ENCODE data around the gene DTNBP1. TPM values are rescaled to one million over a fixed set of nuclear protein-coding genes. Genes with fewer than 3 reads are reported as not detected.

The DTNBP1 gene
- total and polyA plus RNA-seq, 2 of the 13 experiments (the other 11 are each of a cell fraction or from before 2014, with no cell fraction given), result 6.6 to 19.1 TPM

GRCh38 chr6:15505463-15505918, 157.3 kb downstream of the DTNBP1 start (continued):
- TF ChIP-seq IRX3 (CRISPR knock-in tag; IDR thresholded peaks at IDR 0.05; ENCODE audit: borderline replicate concordance, low read depth), result no peak
- no peak for TF ChIP-seq ZNF746 (CRISPR knock-in tag; IDR thresholded peaks at IDR 0.05)
- TF ChIP-seq YEATS2 (CRISPR knock-in tag; IDR thresholded peaks at IDR 0.05; ENCODE audit: borderline replicate concordance), result no peak
- no peak for TF ChIP-seq ZNF761 (CRISPR knock-in tag; conservative IDR thresholded peaks at IDR 0.05)
- no peak for TF ChIP-seq ZMYM3 (CRISPR knock-in tag; IDR thresholded peaks at IDR 0.05)

GRCh38 chr6:15504581-15505350, 158.1 kb downstream of the DTNBP1 start:
- intact Hi-C loops (cut with micrococcal nuclease; ENCODE audit: unreplicated experiment) (loop anchor here (2.0 kb wide), 1 partner anchor 116 kb away; no protein-coding TSS in a partner anchor), in situ Hi-C loops (cut with HindIII; ENCODE audit: extremely low pct_ligation_motif_present, low pct_unique_long_range_greater_than_20kb) (no loop called here)
- H3K4me1 ChIP-seq (ENCODE audit: insufficient read depth, low read length), result peaks cover 30% of the 10 kb centered on the region
- ChIA-PET CTCF (ENCODE audit: low intra/inter-chr PET ratio, low total read pairs) (no interaction called here), POLR2A (no interaction called here)
- no peaks in the 10 kb centered on the region for H3K27me3 ChIP-seq (ENCODE audit: control insufficient read depth in 1 of 2, insufficient read depth in 2 of 2, low read length in 2 of 2)
- peak overlapping the region; percentile 49 for H3K27ac ChIP-seq (ENCODE audit: extremely low read length, insufficient read depth, low read length)
- H3K36me3 ChIP-seq (replicated peaks in 1 of 2; ENCODE audit: control insufficient read depth in 1 of 2, insufficient read depth in 2 of 2, low read length in 2 of 2), result peaks cover 16 to 36% of the 10 kb centered on the region in 2 experiments
- peak; percentile 94 for DNase-seq (ENCODE audit: low spot score)
- BruUV-seq (replicated peaks), result no TSS peak
- H3K79me2 ChIP-seq (ENCODE audit: insufficient read depth, low read length), result no peaks in the 10 kb centered on the region
- peak; percentile 89 for FAIRE-seq
- no peaks in the 10 kb centered on the region for H3K9me3 ChIP-seq (ENCODE audit: low read length)
- peak overlapping the region; percentile 76 for H3K4me2 ChIP-seq (ENCODE audit: low read depth, low read length)
- 15% methylated on average over 26 of the region's 26 CpGs for WGBS (ENCODE audit: low lambda C conversion rate)
- H3K9ac ChIP-seq (ENCODE audit: insufficient read depth, low read depth, low read length), result peak overlapping the region; percentile 36
- peaks cover 9% of the 10 kb centered on the region; the same call in 1 of the 2 replicates for H4K20me1 ChIP-seq (ENCODE audit: insufficient read depth, low read length)
- H2AFZ ChIP-seq (ENCODE audit: low read length), result no peak overlapping the region
- peak overlapping the region; percentile 24 to 60 (median 29); a peak in 5 of 6 replicates for H3K4me3 ChIP-seq (replicated peaks in 1 of 3; ENCODE audit: insufficient read depth in 1 of 3, low read depth in 2 of 3, low read length in 3 of 3)
- peak; percentile 91 for ATAC-seq
- TF ChIP-seq NR1H2 (CRISPR knock-in tag; IDR thresholded peaks at IDR 0.05; ENCODE audit: borderline replicate concordance, low read depth), result no peak
- peak; percentile 25; the same call in 1 of the 2 replicates for TF ChIP-seq FOSL2 (CRISPR knock-in tag; IDR thresholded peaks at IDR 0.05)
- peak; percentile 76; the same call in 1 of the 2 replicates for TF ChIP-seq PRDM15 (CRISPR knock-in tag; IDR thresholded peaks at IDR 0.05)
- no peak for TF ChIP-seq ZNF138 (CRISPR knock-in tag; IDR thresholded peaks at IDR 0.05; ENCODE audit: low read depth)
- no peak for TF ChIP-seq ZBTB34 (CRISPR knock-in tag; IDR thresholded peaks at IDR 0.05)
- TF ChIP-seq ATF7 (IDR thresholded peaks at IDR 0.05), result no peak
- peak; percentile 37; the same call in 1 of the 2 replicates for TF ChIP-seq ATF7 (CRISPR knock-in tag; IDR thresholded peaks at IDR 0.05)
- no peak for TF ChIP-seq ZNF251 (CRISPR knock-in tag; IDR thresholded peaks at IDR 0.05)
- TF ChIP-seq THAP9 (CRISPR knock-in tag; IDR thresholded peaks at IDR 0.05; ENCODE audit: borderline replicate concordance), result peak; percentile 4; the same call in 1 of the 2 replicates

Measured in HepG2 (cell line).